Neural progenitor cell (in vitro differentiated cells): Measurements from ENCODE around the gene ZNF469. TPM values are rescaled to one million over a fixed set of nuclear protein-coding genes. Genes with fewer than 3 reads are reported as not detected.

Experiments used
- DNase-seq: peaks from one replicate; pipeline ENCODE4 v3.0.0-alpha.2; 2016; ENCODE audit warnings: low spot score
- H2AFZ ChIP-seq: fragments of 200-600 bp; sonication (generic); replicated peaks from 2 replicates; pipeline ENCODE4 v1.6.1; 2016; ENCODE audit warnings: antibody characterized with exemption
- H3F3A ChIP-seq: fragments of 200-600 bp; sonication (generic); 2 replicates; pipeline ENCODE4 v1.6.1; 2016; ENCODE audit warnings: antibody characterized with exemption, low read depth
- H3K27ac ChIP-seq: fragments of 200-600 bp; sonication (generic); 2 replicates; pipeline ENCODE4 v1.5.1; 2016; ENCODE audit warnings: mild to moderate bottlenecking
- H3K27me3 ChIP-seq: fragments of 200-600 bp; sonication (generic); 2 replicates; pipeline ENCODE4 v1.6.1; 2016; ENCODE audit warnings: mild to moderate bottlenecking, moderate library complexity
- H3K36me3 ChIP-seq: fragments of 200-600 bp; sonication (generic); 2 replicates; pipeline ENCODE4 v1.5.1; 2016
- H3K4me1 ChIP-seq: fragments of 200-600 bp; sonication (generic); 2 replicates; pipeline ENCODE4 v1.6.1; 2016; ENCODE audit warnings: mixed run types
- H3K4me2 ChIP-seq: fragments of 200-600 bp; sonication (generic); 2 replicates; pipeline ENCODE4 v1.6.1; 2016
- H3K4me3 ChIP-seq: fragments of 200-600 bp; sonication (generic); 2 replicates; pipeline ENCODE4 v1.5.1; 2016
- H3K79me2 ChIP-seq: fragments of 200-600 bp; sonication (generic); 2 replicates; pipeline ENCODE4 v1.6.1; 2016; ENCODE audit warnings: low read depth
- H3K9ac ChIP-seq: fragments of 200-600 bp; sonication (generic); 2 replicates; pipeline ENCODE4 v1.6.1; 2016
- H3K9me3 ChIP-seq: fragments of 200-600 bp; sonication (generic); 2 replicates; pipeline ENCODE4 v1.5.1; 2016; ENCODE audit warnings: low read depth
- H4K20me1 ChIP-seq: fragments of 200-600 bp; sonication (generic); 2 replicates; pipeline ENCODE4 v1.6.1; 2016; ENCODE audit warnings: low read depth
- H3K27ac Mint-ChIP-seq: 3 replicates; pipeline ENCODE4 v1.8.0; 2021; ENCODE audit warnings: mixed read lengths
- H3K27me3 Mint-ChIP-seq: 2 replicates; pipeline ENCODE4 v1.8.0; 2022; ENCODE audit warnings: low read depth, mild to moderate bottlenecking, inconsistent platforms, moderate library complexity, mixed read lengths; ENCODE audit not compliant: insufficient read depth
- H3K36me3 Mint-ChIP-seq: 3 replicates; pipeline ENCODE4 v1.8.0; 2021; ENCODE audit warnings: mixed read lengths
- H3K4me1 Mint-ChIP-seq: 3 replicates; pipeline ENCODE4 v1.8.0; 2021; ENCODE audit warnings: mixed read lengths
- H3K4me3 Mint-ChIP-seq: 3 replicates; pipeline ENCODE4 v1.8.0; 2021; ENCODE audit warnings: mild to moderate bottlenecking, moderate library complexity, mixed read lengths
- H3K9me3 Mint-ChIP-seq: 3 replicates; pipeline ENCODE4 v1.8.0; 2020; ENCODE audit warnings: mixed read lengths
- EZH2 ChIP-seq: fragments of 200-600 bp; sonication (generic); IDR thresholded peaks from 2 replicates; pipeline ENCODE4 v1.6.1; 2017; ENCODE audit warnings: antibody characterized with exemption, mild to moderate bottlenecking, moderate library complexity
- EZH2phosphoT487 ChIP-seq: fragments of 200-600 bp; sonication (generic); IDR thresholded peaks from 2 replicates; pipeline ENCODE4 v1.6.1; 2017; ENCODE audit warnings: antibody characterized with exemption
- total RNA-seq: library from RNA; depleted of rRNA; stranded (reverse); fragments of >200 nt; gene quantifications from 2 replicates; pipeline ENCODE4 v1.2.3, GENCODE V29; 2015; ENCODE audit warnings: low replicate concordance
- TF ChIP-seq, protein P1 (sequence below): fragments of 200-600 bp; sonication (generic); IDR thresholded peaks from 2 replicates; pipeline ENCODE4 v1.5.1; 2017; ENCODE audit warnings: antibody characterized with exemption, mild to moderate bottlenecking

ZNF469 gene
- total RNA-seq, 1 donor from 2014 or later = 0.02 TPM

DNA sequence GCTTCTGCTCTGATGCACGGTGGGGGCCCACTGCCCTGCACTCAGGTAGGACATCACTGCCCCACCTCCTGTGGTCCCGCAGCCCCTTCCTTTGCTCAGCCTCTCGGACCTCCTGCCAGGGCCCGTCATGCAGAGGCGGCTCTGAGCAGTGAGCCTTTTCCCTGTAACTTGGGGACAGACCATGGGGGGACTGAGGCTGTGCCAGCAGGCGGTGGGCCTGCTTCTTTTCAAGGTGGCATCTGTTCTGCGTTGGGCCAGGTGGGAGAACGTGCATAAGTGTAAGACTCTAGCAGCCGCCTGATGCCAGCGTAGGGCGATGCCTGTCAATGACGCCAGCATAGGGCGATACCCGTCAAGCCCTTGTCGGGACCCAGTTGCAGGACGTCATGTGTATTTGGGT lies 40.3 kb upstream of the ZNF469 start:
- no peaks in the 10 kb centered on the region for H3K36me3 Mint-ChIP-seq
- Histone ChIP-seq H3K27ac (no peak overlapping the region), H3K4me2 (no peak overlapping the region), H3K36me3 (no peaks in the 10 kb centered on the region), H3K9ac (no peak overlapping the region), H3K79me2 (no peaks in the 10 kb centered on the region), H3K4me3 (no peak overlapping the region), H3K9me3 (no peaks in the 10 kb centered on the region), H3K4me1 (no peaks in the 10 kb centered on the region), H4K20me1 (no peaks in the 10 kb centered on the region), H3K27me3 (no peaks in the 10 kb centered on the region), H2AFZ (no peak overlapping the region), H3F3A (no peaks in the 10 kb centered on the region)
- no peak overlapping the region for H3K27ac Mint-ChIP-seq
- DNase-seq = no peak
- H3K4me3 Mint-ChIP-seq = no peak overlapping the region
- H3K9me3 Mint-ChIP-seq = peaks cover 6% of the 10 kb centered on the region
- no peaks in the 10 kb centered on the region for H3K4me1 Mint-ChIP-seq
- peaks cover 7% of the 10 kb centered on the region for H3K27me3 Mint-ChIP-seq
- TF ChIP-seq, protein P1, sequence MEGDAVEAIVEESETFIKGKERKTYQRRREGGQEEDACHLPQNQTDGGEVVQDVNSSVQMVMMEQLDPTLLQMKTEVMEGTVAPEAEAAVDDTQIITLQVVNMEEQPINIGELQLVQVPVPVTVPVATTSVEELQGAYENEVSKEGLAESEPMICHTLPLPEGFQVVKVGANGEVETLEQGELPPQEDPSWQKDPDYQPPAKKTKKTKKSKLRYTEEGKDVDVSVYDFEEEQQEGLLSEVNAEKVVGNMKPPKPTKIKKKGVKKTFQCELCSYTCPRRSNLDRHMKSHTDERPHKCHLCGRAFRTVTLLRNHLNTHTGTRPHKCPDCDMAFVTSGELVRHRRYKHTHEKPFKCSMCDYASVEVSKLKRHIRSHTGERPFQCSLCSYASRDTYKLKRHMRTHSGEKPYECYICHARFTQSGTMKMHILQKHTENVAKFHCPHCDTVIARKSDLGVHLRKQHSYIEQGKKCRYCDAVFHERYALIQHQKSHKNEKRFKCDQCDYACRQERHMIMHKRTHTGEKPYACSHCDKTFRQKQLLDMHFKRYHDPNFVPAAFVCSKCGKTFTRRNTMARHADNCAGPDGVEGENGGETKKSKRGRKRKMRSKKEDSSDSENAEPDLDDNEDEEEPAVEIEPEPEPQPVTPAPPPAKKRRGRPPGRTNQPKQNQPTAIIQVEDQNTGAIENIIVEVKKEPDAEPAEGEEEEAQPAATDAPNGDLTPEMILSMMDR = no peak
- TF ChIP-seq EZH2phosphoT487 (no peak), EZH2 (no peak)

DNA sequence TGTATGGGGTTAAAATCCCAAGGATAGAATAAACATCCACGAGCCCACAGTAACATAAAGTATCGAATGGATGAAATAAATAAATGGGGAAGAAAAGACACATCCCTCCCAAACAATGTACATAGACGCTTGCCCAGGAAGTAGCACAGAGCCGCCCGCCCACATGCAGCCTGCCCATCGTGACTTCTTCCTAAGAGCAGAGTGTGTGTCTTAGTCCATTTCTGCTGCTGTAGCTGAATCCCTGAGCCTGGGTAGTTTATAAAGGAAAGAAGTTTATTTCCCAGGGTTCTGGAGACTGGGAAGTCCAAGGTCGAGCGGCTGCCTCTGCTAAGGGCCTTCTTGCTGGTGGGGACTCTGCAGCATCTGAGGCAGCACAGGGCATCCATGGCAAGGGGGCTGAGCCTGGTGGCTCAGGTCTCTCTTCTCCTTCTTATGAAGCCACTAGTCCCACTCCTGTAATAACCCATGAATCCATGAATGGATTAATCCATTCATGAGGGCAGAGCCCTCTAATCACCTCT lies 39.4 kb upstream of the ZNF469 start:
- Mint-ChIP-seq H3K36me3 (no peaks in the 10 kb centered on the region), H3K27ac (no peak overlapping the region), H3K27me3 (peaks cover 5% of the 10 kb centered on the region), H3K4me1 (no peaks in the 10 kb centered on the region), H3K4me3 (no peak overlapping the region), H3K9me3 (peaks cover 6% of the 10 kb centered on the region)
- Histone ChIP-seq H3K9me3 (no peaks in the 10 kb centered on the region), H3F3A (no peaks in the 10 kb centered on the region), H3K4me1 (no peaks in the 10 kb centered on the region), H3K27ac (no peak overlapping the region), H3K27me3 (no peaks in the 10 kb centered on the region), H3K4me2 (no peak overlapping the region), H3K9ac (no peak overlapping the region), H4K20me1 (no peaks in the 10 kb centered on the region), H3K4me3 (no peak overlapping the region), H2AFZ (no peak overlapping the region), H3K79me2 (no peaks in the 10 kb centered on the region), H3K36me3 (no peaks in the 10 kb centered on the region)
- TF ChIP-seq, protein P1 = no peak
- no peak for TF ChIP-seq EZH2
- no peak for TF ChIP-seq EZH2phosphoT487
- no peak for DNase-seq

DNA sequence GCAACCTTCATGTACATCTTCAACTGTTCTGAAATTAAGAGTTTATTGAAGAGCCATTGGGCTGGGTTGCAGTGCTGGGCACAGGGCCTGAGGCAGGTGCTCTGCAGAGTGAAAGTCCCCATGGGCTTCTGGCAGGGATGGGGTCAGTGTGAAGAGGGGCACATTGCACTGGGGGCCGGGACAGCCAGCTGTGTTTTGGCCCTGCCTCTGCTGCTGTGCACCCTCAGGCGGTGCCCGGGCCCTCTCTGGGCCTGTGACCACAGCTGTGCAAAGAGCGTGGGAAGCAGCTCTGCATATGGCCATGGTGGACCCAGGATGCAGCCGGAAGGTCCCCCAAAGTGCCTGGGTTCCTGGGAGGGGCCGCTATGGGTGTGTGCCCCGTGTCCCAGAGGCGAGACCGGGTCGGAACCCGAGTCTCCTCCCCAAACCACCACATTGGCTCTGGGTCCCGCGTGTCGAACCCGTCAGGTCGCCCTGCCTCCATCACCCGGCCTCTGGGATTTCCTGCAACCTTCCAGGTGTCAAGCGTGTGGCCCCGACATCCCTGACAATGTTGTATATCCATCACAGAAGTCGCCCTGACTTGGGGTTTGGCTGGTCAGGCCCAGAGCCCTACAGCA lies 38.2 kb upstream of the ZNF469 start:
- H3K36me3 Mint-ChIP-seq = peaks cover 1% of the 10 kb centered on the region
- H3K4me1 ChIP-seq = no peaks in the 10 kb centered on the region
- no peaks in the 10 kb centered on the region for H3K27me3 ChIP-seq
- peaks cover 10% of the 10 kb centered on the region for H3K9me3 Mint-ChIP-seq
- H3F3A ChIP-seq = no peaks in the 10 kb centered on the region
- no peak overlapping the region for H2AFZ ChIP-seq
- H4K20me1 ChIP-seq = no peaks in the 10 kb centered on the region
- no peaks in the 10 kb centered on the region for H3K79me2 ChIP-seq
- no peak overlapping the region for H3K27ac ChIP-seq
- no peak overlapping the region for H3K4me3 Mint-ChIP-seq
- H3K4me1 Mint-ChIP-seq = peaks cover 2% of the 10 kb centered on the region
- no peak overlapping the region for H3K4me3 ChIP-seq
- TF ChIP-seq, protein P1 = no peak
- TF ChIP-seq EZH2phosphoT487 (no peak), EZH2 (no peak)
- no peaks in the 10 kb centered on the region for H3K36me3 ChIP-seq
- H3K4me2 ChIP-seq = no peak overlapping the region
- no peak for DNase-seq
- no peaks in the 10 kb centered on the region for H3K9me3 ChIP-seq
- no peak overlapping the region for H3K27ac Mint-ChIP-seq
- peaks cover 3% of the 10 kb centered on the region for H3K27me3 Mint-ChIP-seq
- no peak overlapping the region for H3K9ac ChIP-seq
